Fibroblast of pulmonary artery (primary cell): ENCODE measurements around the gene ADAD2.

ENCODE experiments used
- DNase-seq: peaks from one replicate; pipeline ENCODE4 v3.0.0-alpha.2; 2010; ENCODE audit warnings: low read depth
- H3K4me3 ChIP-seq: replicated peaks from 2 replicates; pipeline ENCODE4 v1.5.1; 2011; ENCODE audit warnings: low read depth, mild to moderate bottlenecking, control low read depth, low read length, moderate library complexity
- TF ChIP-seq, protein P1 (sequence below): IDR thresholded peaks from 2 replicates; pipeline ENCODE4 v1.5.1; 2011; ENCODE audit warnings: mild to moderate bottlenecking, control low read depth, low read length, inconsistent platforms; ENCODE audit errors: missing control alignments

ADAD2 gene

GRCh38 chr16:84190731-84191388 is at the start of gene ADAD2:
ADAD2 (plus strand) TSS chr16:84191157; CDS start chr16:84191231, 74 bp downstream.
- no peak for DNase-seq
- TF ChIP-seq, protein P1, sequence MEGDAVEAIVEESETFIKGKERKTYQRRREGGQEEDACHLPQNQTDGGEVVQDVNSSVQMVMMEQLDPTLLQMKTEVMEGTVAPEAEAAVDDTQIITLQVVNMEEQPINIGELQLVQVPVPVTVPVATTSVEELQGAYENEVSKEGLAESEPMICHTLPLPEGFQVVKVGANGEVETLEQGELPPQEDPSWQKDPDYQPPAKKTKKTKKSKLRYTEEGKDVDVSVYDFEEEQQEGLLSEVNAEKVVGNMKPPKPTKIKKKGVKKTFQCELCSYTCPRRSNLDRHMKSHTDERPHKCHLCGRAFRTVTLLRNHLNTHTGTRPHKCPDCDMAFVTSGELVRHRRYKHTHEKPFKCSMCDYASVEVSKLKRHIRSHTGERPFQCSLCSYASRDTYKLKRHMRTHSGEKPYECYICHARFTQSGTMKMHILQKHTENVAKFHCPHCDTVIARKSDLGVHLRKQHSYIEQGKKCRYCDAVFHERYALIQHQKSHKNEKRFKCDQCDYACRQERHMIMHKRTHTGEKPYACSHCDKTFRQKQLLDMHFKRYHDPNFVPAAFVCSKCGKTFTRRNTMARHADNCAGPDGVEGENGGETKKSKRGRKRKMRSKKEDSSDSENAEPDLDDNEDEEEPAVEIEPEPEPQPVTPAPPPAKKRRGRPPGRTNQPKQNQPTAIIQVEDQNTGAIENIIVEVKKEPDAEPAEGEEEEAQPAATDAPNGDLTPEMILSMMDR: no peak

GRCh38 chr16:84143081-84143480 is 47.9 kb upstream of the ADAD2 start:
- TF ChIP-seq, protein P1: no peak
- DNase-seq: no peak

More at GRCh38 chr16:84190731-84191388, at the start of gene ADAD2:
- H3K4me3 ChIP-seq: no peak within 1 kb of the TSS

DNA sequence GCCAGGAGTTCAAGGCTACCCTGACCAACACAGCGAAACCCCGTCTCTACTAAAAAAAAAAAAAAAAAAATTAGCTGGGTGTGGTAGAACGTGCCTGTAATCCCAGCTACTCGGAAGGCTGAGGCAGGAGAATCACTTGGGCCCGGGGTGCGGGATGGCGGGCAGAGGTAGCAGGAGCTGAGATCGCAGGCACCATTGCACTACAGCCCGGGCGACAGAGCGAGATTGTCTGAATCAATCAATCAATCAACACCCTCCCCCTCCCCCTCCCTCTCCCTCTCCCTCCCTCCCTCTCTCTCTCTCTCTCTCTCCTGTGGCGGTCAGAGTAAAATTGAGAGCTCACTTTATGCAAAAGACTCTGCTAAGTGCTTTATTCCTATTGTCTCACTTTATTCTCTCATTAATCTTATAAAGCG is 47.2 kb upstream of the ADAD2 start:
- TF ChIP-seq, protein P1: no peak
- peak; percentile 8 for DNase-seq
- peak overlapping the region; percentile 86 for H3K4me3 ChIP-seq

More at GRCh38 chr16:84143081-84143480, 47.9 kb upstream of the ADAD2 start:
- H3K4me3 ChIP-seq: no peak overlapping the region

DNA sequence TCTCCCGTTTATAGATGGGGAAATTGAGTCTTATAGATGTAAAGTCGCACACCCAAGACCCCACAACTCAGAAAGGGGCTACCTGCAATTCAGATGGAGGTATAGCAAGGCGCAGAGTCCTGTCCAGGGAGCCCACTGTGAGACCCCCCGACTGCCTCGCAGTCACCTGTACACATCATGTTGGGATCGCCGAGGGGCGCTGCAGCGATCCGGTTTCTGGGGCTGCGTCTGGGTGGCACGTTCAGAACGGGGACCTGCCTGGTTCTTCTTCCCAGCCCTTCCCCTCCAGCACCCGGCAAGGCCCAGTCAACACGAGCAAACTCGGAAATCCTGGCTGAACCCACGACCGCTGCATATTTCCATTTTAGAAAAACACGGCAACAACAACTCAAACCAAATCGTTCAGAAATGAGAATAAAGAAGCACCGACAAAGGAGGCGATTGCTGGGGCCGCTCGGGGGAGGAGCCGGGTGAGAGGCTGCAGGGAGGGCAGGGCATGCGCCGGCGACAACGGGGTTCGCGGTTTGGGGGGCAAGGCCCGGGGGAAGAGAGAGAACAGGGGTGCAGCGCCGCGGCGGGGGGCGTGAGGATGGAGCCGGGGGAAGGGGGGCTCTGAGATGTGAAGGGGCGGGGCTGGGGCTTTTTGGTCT is 46.6 kb upstream of the ADAD2 start:
- peak overlapping the region; percentile 86 for H3K4me3 ChIP-seq
- TF ChIP-seq, protein P1: no peak
- peak; percentile 13 for DNase-seq

GRCh38 chr16:84144859-84145639 is 45.9 kb upstream of the ADAD2 start, which contains the start of the genes DNAAF1 and HSDL1:
DNAAF1 (plus strand) TSS chr16:84145308; CDS start chr16:84145441, 133 bp downstream.
HSDL1 (minus strand) TSS chr16:84145177; CDS start chr16:84131321, 13,856 bp downstream.
- H3K4me3 ChIP-seq: peak within 1 kb of the TSS; percentile 86
- DNase-seq: peak; percentile 85
- TF ChIP-seq, protein P1: no peak

DNA sequence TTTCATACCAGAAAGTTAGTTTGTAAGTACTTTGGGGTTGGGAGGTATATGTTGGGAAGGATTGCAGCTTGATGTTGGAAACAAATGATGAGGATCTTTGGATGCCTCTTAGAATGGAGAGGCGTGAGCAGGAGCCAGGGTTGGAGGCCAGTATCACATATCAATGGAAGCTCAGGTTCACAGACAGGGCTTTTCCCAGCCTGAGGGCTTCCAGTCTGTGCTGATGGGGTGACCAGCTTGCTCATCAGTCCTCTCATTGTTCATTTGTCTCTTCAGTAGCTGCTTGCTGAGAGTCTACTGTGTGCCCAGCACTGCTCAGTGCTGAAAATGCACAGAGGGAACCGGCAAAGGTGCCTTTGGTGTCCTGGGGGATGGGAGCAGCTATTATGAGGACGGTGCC is 40.0 kb upstream of the ADAD2 start:
- no peak overlapping the region for H3K4me3 ChIP-seq
- DNase-seq: no peak
- TF ChIP-seq, protein P1: no peak
